IMR-90 (cell line): ENCODE measurements around the gene TGM1. TPM values are rescaled to one million over a fixed set of nuclear protein-coding genes. Genes with fewer than 3 reads are reported as not detected.

Experiments
- ATAC-seq: fragments of 200-7000 bp; cut with Tn5 transposase; 2 replicates; pipeline ENCODE4 v1.9.1; 2020; ENCODE audit warnings: low read depth, mild to moderate bottlenecking, moderate library complexity
- BruUV-seq: library from RNA; stranded (reverse); fragments of 400-500 nt; replicated peaks from 2 replicates; lab custom pipeline; 2021; lab: Mats Ljungman, UMichigan
- CTCF ChIA-PET: fragments of 300-600 bp; formaldehyde crosslinking; extraction: SDS; loops from one replicate; lab custom pipeline; 2021; ENCODE audit warnings: antibody characterized with exemption; lab: Yijun Ruan, JAX
- POLR2A ChIA-PET: fragments of 300-600 bp; sonication (Branson Sonifier 250); formaldehyde crosslinking; loops from one replicate; lab custom pipeline; 2022; ENCODE audit warnings: antibody characterized with exemption; ENCODE audit not compliant: unreplicated experiment; lab: Charles Lee
- DNase-seq: peaks from one replicate; pipeline ENCODE4 v3.0.0; 2013
- H2AFZ ChIP-seq: replicated peaks from 2 replicates; pipeline ENCODE3; 2013; ENCODE audit warnings: low read length, mild to moderate bottlenecking; ENCODE audit not compliant: poor library complexity
- H2AK5ac ChIP-seq: 2 replicates; pipeline ENCODE4 v1.6.1; 2013; ENCODE audit warnings: low read depth, low read length, inconsistent platforms
- H2AK9ac ChIP-seq: replicated peaks from 2 replicates; pipeline ENCODE3; 2013; ENCODE audit warnings: mild to moderate bottlenecking, low read depth, low read length, moderate library complexity; ENCODE audit not compliant: poor library complexity
- H2BK120ac ChIP-seq: 2 replicates; pipeline ENCODE4 v1.6.1; 2013; ENCODE audit warnings: low read depth, low read length, inconsistent platforms
- H2BK15ac ChIP-seq: 3 replicates; pipeline ENCODE4 v1.6.1; 2013; ENCODE audit warnings: low read depth, low read length, inconsistent platforms
- H2BK20ac ChIP-seq: 2 replicates; pipeline ENCODE4 v1.6.1; 2013; ENCODE audit warnings: low read depth, mild to moderate bottlenecking, inconsistent platforms, low read length, moderate library complexity
- H2BK5ac ChIP-seq: 2 replicates; pipeline ENCODE4 v1.6.1; 2013; ENCODE audit warnings: mild to moderate bottlenecking, low read depth, low read length, inconsistent platforms; ENCODE audit not compliant: poor library complexity, severe bottlenecking
- H3K14ac ChIP-seq: replicated peaks from 2 replicates; pipeline ENCODE4 v1.6.1; 2013; ENCODE audit warnings: low read depth, low read length, inconsistent platforms
- H3K18ac ChIP-seq: 2 replicates; pipeline ENCODE4 v1.6.1; 2013; ENCODE audit warnings: low read depth, low read length, control low read depth
- H3K23ac ChIP-seq: 2 replicates; pipeline ENCODE4 v1.6.1; 2013; ENCODE audit warnings: low read depth, low read length, inconsistent platforms
- H3K27ac ChIP-seq: 2 replicates; pipeline ENCODE4 v1.5.1; 2013; ENCODE audit warnings: mild to moderate bottlenecking, control low read depth, low read length; ENCODE audit not compliant: insufficient read depth
- H3K27me3 ChIP-seq: 2 replicates; pipeline ENCODE4 v1.6.1; 2013; ENCODE audit warnings: low read length; ENCODE audit not compliant: control insufficient read depth, insufficient read depth
- H3K36me3 ChIP-seq: 2 replicates; pipeline ENCODE4 v1.6.1; 2013; ENCODE audit warnings: low read length, mixed read lengths; ENCODE audit not compliant: control insufficient read depth, insufficient read depth
- H3K4ac ChIP-seq: 2 replicates; pipeline ENCODE4 v1.6.1; 2013; ENCODE audit warnings: low read depth, low read length, inconsistent platforms
- H3K4me1 ChIP-seq: 2 replicates; pipeline ENCODE4 v1.6.1; 2013; ENCODE audit warnings: low read length, mixed read lengths; ENCODE audit not compliant: control insufficient read depth, insufficient read depth
- H3K4me2 ChIP-seq: 2 replicates; pipeline ENCODE4 v1.6.1; 2013; ENCODE audit warnings: low read depth, mild to moderate bottlenecking, control low read depth, low read length, moderate library complexity
- H3K4me3 ChIP-seq: 2 replicates; pipeline ENCODE4 v1.5.1; 2013; ENCODE audit warnings: low read depth, mild to moderate bottlenecking, control low read depth, low read length, moderate library complexity; ENCODE audit not compliant: insufficient read depth
- H3K56ac ChIP-seq: 2 replicates; pipeline ENCODE4 v1.6.1; 2013; ENCODE audit warnings: low read length, inconsistent platforms; ENCODE audit not compliant: insufficient read depth; ENCODE audit errors: extremely low read depth
- H3K79me1 ChIP-seq, 2 experiments: 2 replicates each; pipeline ENCODE4 v1.6.1; 2013; ENCODE audit warnings: low read length in 2 of 2, inconsistent platforms in 1 of 2, low read depth in 1 of 2
- H3K9ac ChIP-seq: 2 replicates; pipeline ENCODE4 v1.6.1; 2013; ENCODE audit warnings: low read depth, low read length, control low read depth
- H3K9me1 ChIP-seq: 2 replicates; pipeline ENCODE4 v1.6.1; 2013; ENCODE audit warnings: low read length, inconsistent platforms; ENCODE audit not compliant: insufficient read depth
- H3K9me3 ChIP-seq: 2 replicates; pipeline ENCODE4 v1.6.1; 2013; ENCODE audit warnings: low read length; ENCODE audit not compliant: control insufficient read depth, insufficient read depth
- H4K20me1 ChIP-seq: 2 replicates; pipeline ENCODE4 v1.6.1; 2013; ENCODE audit warnings: low read length, inconsistent platforms; ENCODE audit not compliant: insufficient read depth
- H4K5ac ChIP-seq: 2 replicates; pipeline ENCODE4 v1.6.1; 2013; ENCODE audit warnings: mild to moderate bottlenecking, low read depth, low read length, control low read depth
- H4K8ac ChIP-seq, 2 experiments: 2 replicates each; pipeline ENCODE4 v1.6.1; 2013; ENCODE audit warnings: low read depth in 2 of 2, low read length in 2 of 2, control low read depth in 1 of 2, inconsistent platforms in 1 of 2
- H4K91ac ChIP-seq: 2 replicates; pipeline ENCODE4 v1.6.1; 2013; ENCODE audit warnings: low read depth, low read length, inconsistent platforms; ENCODE audit not compliant: insufficient read depth
- BHLHE40 ChIP-seq: fragments of 150-350 bp; IDR thresholded peaks from 2 replicates; pipeline ENCODE4 v1.6.1; 2016; ENCODE audit warnings: mild to moderate bottlenecking, low read depth, low read length
- CHD1 ChIP-seq: IDR thresholded peaks from 2 replicates; pipeline ENCODE4 v1.6.1; 2012; ENCODE audit warnings: low read depth, low read length, improper control_type of control experiment
- CTCF ChIP-seq: conservative IDR thresholded peaks from 2 replicates; pipeline ENCODE4 v1.5.1; 2012; ENCODE audit warnings: mild to moderate bottlenecking, low read depth, low read length, improper control_type of control experiment
- ELK1 ChIP-seq: fragments of 150-350 bp; IDR thresholded peaks from 2 replicates; pipeline ENCODE4 v1.6.1; 2016; ENCODE audit warnings: low read depth, mild to moderate bottlenecking, low read length, moderate library complexity, borderline replicate concordance
- MAZ ChIP-seq: IDR thresholded peaks from 2 replicates; pipeline ENCODE4 v1.6.1; 2012; ENCODE audit warnings: low read depth, mild to moderate bottlenecking, low read length, improper control_type of control experiment, moderate library complexity, borderline replicate concordance
- POLR2A ChIP-seq: IDR thresholded peaks from 2 replicates; pipeline ENCODE4 v1.6.1; 2012; ENCODE audit warnings: mild to moderate bottlenecking, low read depth, low read length
- RCOR1 ChIP-seq: IDR thresholded peaks from 2 replicates; pipeline ENCODE4 v1.6.1; 2012; ENCODE audit warnings: mild to moderate bottlenecking, low read length, improper control_type of control experiment; ENCODE audit not compliant: insufficient replicate concordance
- RFX5 ChIP-seq: IDR thresholded peaks from 2 replicates; pipeline ENCODE4 v1.8.0; 2012; ENCODE audit warnings: low read depth, mild to moderate bottlenecking, low read length, moderate library complexity
- SMC3 ChIP-seq: fragments of 150-350 bp; IDR thresholded peaks from 2 replicates; pipeline ENCODE4 v1.6.1; 2016; ENCODE audit warnings: low read depth, mild to moderate bottlenecking, antibody characterized with exemption, low read length, moderate library complexity
- WGBS, 2 experiments: methylation state at CpG; one replicate each; pipeline versions ENCODE4 v1.1.5 to v1.1.7; 2013; ENCODE audit warnings: missing lambda C conversion rate in 2 of 2; ENCODE audit not compliant: insufficient read length in 1 of 2; ENCODE audit errors: extremely low coverage in 2 of 2; 5-methylcytosine and 5-hydroxymethylcytosine counted together
- dilution Hi-C: fragments of 300-500 bp; cut with HindIII; formaldehyde crosslinking; loops from one replicate; pipeline ENCODE4 v1.14.3; 2018; ENCODE audit warnings: low sequenced_read_pairs; ENCODE audit not compliant: unreplicated experiment
- in situ Hi-C: fragments of 300-500 bp; cut with MboI; formaldehyde crosslinking; loops from 3 replicates; pipeline ENCODE4 v1.14.3; 2019; ENCODE audit warnings: low sequenced_read_pairs, inconsistent platforms, mixed read lengths
- intact Hi-C: fragments of 100-400 bp; cut with micrococcal nuclease; formaldehyde crosslinking; loops from 2 replicates; pipeline ENCODE4 v1.10.0; 2022
- polyA plus RNA-seq, 3 experiments: library from polyadenylated mRNA; depleted of rRNA; stranded (reverse); fragments of >200 nt; gene quantifications; 2 replicates each; pipeline ENCODE4 v1.2.3, GENCODE V29; 2012; ENCODE audit warnings: low replicate concordance in 1 of 3
- total RNA-seq: library from RNA; depleted of rRNA; stranded (reverse); fragments of >200 nt; gene quantifications from 2 replicates; pipeline ENCODE4 v1.2.3, GENCODE V29; 2012

Gene TGM1
- total and polyA plus RNA-seq, 2 of the 4 experiments (the other 2 are of a cell fraction) = 0.72 to 3.3 TPM

GRCh38 chr14:24269368-24269767, 6.4 kb upstream of the TGM1 start:
- Histone ChIP-seq H3K4me2 (no peak overlapping the region), H3K9me1 (peaks cover 5% of the 10 kb centered on the region; the same call in 1 of the 2 replicates), H3K4ac (no peak overlapping the region), H2BK15ac (no peak overlapping the region), H3K4me3 (no peak overlapping the region), H3K18ac (no peak overlapping the region), H2BK5ac (no peak overlapping the region), H2BK20ac (no peak overlapping the region), H3K36me3 (peaks cover 29% of the 10 kb centered on the region), H3K56ac (no peak overlapping the region), H3K9ac (no peak overlapping the region), H4K5ac (no peak overlapping the region), H2AK5ac (no peak overlapping the region), H4K91ac (no peak overlapping the region), H2BK120ac (no peak overlapping the region), H4K8ac (no peak overlapping the region), H4K20me1 (no peaks in the 10 kb centered on the region), H3K27ac (no peak overlapping the region), H3K27me3 (no peaks in the 10 kb centered on the region), H2AK9ac (no peak overlapping the region), H3K79me1 (peaks cover 9 to 27% of the 10 kb centered on the region in 2 experiments), H3K9me3 (no peaks in the 10 kb centered on the region), H3K4me1 (peaks cover 5% of the 10 kb centered on the region; the same call in 1 of the 2 replicates), H2AFZ (no peak overlapping the region), H3K14ac (no peak overlapping the region), H3K23ac (no peak overlapping the region)
- TF ChIP-seq CHD1 (no peak), RFX5 (no peak), CTCF (no peak), SMC3 (no peak), ELK1 (no peak), BHLHE40 (no peak), RCOR1 (no peak), MAZ (no peak), POLR2A (no peak)
- intact Hi-C loops = no loop called here
- no TSS peak for BruUV-seq
- ChIA-PET POLR2A (no interaction called here), CTCF (no interaction called here)
- in situ Hi-C loops = no loop called here
- no peak for ATAC-seq
- dilution Hi-C loops = no loop called here
- DNase-seq = no peak
- WGBS, 2 experiments = 96% methylated on average over 4 of the region's 8 CpGs; no CpG with 5 or more reads in 1 of the 2 experiments
